Fibroblast of pulmonary artery (primary cell): ENCODE data around the gene OAS3.

Source experiments
- DNase-seq: peaks from one replicate; pipeline ENCODE4 v3.0.0-alpha.2; 2010; ENCODE audit warnings: low read depth
- H3K4me3 ChIP-seq: replicated peaks from 2 replicates; pipeline ENCODE4 v1.5.1; 2011; ENCODE audit warnings: low read depth, mild to moderate bottlenecking, control low read depth, low read length, moderate library complexity
- TF ChIP-seq, protein P1 (sequence below): IDR thresholded peaks from 2 replicates; pipeline ENCODE4 v1.5.1; 2011; ENCODE audit warnings: mild to moderate bottlenecking, control low read depth, low read length, inconsistent platforms; ENCODE audit errors: missing control alignments

The OAS3 gene

DNA sequence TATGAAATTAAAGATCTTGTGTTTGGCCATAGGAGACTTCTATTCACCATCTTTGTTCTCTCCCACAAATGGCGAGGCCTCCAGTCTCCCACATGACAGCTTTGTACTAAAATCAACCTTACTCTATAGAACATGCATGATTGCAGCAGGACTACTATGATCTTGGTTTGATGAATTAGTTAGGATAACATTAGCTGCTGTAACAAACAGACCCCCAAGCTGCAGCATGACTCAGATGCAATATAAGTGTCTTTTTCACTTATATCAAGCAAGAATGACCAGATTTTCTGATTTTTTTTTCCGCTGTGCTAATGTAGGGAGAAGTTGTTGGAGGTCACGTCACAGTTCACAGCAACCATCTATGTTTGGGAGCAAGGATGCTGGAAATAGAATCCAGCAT, 10.8 kb upstream of the OAS3 start:
- DNase-seq: no peak
- TF ChIP-seq, protein P1, sequence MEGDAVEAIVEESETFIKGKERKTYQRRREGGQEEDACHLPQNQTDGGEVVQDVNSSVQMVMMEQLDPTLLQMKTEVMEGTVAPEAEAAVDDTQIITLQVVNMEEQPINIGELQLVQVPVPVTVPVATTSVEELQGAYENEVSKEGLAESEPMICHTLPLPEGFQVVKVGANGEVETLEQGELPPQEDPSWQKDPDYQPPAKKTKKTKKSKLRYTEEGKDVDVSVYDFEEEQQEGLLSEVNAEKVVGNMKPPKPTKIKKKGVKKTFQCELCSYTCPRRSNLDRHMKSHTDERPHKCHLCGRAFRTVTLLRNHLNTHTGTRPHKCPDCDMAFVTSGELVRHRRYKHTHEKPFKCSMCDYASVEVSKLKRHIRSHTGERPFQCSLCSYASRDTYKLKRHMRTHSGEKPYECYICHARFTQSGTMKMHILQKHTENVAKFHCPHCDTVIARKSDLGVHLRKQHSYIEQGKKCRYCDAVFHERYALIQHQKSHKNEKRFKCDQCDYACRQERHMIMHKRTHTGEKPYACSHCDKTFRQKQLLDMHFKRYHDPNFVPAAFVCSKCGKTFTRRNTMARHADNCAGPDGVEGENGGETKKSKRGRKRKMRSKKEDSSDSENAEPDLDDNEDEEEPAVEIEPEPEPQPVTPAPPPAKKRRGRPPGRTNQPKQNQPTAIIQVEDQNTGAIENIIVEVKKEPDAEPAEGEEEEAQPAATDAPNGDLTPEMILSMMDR: no peak
- no peak overlapping the region for H3K4me3 ChIP-seq

DNA sequence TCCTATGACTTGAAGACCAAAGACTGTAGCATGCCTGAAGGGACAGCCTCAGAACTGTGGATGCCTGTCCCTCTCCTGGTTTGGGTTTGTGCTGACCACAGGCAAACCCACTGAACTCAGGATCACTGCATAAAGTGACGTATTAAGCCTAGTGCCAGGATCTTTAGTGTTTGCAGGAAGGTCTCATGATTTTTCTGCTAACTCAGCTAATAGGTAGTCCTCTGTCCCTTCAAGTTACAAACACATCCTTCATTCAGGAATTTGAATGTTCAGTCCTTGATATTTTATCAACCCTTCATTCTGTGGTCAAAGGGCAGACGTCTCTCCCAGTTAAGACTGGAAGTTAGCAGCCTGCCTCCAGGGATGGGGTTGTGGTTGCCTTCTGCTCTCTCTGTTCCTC, 10.3 kb upstream of the OAS3 start:
- H3K4me3 ChIP-seq: no peak overlapping the region
- DNase-seq: no peak
- TF ChIP-seq, protein P1: no peak

DNA sequence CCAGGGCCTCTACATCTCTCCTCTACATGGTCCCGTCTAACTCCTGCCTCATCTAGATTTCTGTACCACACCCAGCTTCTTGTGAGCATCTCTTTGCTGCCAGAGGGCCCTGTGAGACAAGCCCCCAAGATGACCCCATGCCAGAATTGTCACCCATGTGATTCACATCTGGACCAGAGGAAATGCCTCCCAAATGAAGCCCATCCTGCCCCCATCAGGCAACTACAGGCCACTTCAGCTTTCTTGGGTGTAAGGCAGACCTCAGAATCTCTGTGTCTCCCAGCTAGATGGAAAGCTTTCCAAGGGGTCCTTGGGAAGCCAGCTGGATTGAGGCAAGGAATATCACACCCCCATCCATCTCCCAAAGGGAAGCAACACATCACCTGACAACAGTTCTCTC, 9.3 kb upstream of the OAS3 start:
- DNase-seq: no peak
- H3K4me3 ChIP-seq: no peak overlapping the region
- TF ChIP-seq, protein P1: no peak

DNA sequence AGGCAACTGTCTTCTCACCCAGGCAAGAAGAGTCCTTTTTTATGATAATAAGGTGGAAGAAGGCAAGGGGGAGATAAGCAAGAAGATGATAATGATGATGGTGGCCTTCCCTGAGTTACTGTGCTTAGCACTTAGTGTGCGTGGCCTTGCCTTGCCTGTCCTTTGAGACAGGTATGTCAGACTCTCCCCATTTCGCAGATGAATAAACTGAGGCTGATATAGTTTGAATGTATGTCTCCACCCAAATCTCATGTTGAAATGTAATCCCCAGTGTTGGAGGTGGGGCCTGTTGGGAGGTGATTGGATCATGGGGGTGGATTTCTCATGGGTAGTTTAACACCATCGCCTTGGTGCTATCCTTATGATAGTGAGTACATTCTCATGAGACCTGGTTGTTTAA, 8.6 kb upstream of the OAS3 start:
- DNase-seq: no peak
- TF ChIP-seq, protein P1: no peak
- H3K4me3 ChIP-seq: no peak overlapping the region

DNA sequence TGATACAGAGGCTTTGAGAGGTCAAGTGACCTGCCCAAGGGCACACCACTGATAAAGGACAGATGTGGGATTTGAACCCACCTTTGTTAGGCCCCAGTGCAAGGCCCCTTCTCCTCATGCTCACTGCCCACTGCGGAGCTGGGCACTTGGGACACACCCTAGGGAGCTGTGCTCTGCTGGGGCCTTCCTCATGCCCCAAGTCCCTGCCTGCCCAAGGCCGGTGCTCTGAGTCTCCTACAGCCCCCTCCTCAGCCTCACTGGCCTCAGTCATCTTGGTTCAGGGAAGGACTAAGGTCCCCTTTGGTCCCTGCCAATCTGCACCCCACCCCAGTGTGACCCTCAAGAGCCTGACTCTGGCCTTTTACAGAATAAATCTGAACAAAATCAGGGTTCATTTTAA, 7.9 kb upstream of the OAS3 start:
- TF ChIP-seq, protein P1: no peak
- no peak overlapping the region for H3K4me3 ChIP-seq
- no peak for DNase-seq

DNA sequence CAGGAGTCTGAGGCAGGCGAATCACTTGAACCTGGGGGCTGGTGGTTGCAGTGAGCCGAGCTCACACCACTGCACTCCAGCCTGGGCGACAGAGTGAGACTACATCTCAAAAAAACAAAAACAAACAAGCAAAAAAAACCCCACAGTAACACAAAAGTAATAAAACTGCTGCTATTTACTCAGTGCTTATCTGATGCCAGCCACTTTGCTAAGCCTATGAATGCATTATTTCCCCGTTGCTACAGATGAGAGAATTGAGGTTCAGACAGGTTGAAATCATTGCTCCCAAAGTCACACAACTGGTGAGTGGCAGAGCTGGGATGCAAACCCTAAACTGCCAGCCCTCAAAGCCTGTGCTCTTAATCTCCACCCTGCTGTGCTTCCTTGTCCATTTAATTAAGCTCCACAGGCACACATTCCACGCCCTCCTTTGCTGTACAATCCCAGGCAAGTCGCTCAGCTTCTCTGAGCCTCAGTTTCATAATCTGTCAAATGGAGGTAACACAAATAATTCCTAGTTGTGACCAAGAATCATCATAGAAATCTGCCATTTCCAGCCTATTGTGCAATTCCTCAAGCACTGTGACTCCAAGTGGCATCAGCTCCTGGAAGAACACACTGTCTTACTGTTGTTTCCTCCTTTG, 5.7 kb upstream of the OAS3 start:
- TF ChIP-seq, protein P1: no peak
- DNase-seq: no peak
- H3K4me3 ChIP-seq: no peak overlapping the region

DNA sequence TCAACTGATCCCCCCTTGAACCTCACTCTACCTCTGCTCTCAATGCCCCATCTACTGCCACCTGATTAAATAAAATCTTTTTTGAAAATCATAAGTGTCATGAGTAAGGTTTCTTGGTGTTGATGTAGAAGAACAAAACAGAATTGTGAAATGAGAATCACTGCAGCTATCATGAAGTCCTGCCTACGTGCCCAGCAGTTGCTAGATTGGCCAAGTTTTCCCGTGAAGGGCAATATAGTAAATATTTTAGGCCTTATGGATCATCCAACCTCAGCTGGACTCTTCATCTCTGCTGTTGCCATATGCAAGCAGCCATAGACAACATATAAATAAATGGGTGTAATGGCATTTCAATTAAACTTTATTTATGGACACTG, 5.2 kb upstream of the OAS3 start:
- DNase-seq: no peak
- TF ChIP-seq, protein P1: no peak
- H3K4me3 ChIP-seq: no peak overlapping the region
